H54 (cell line): Measurements from ENCODE around the gene C1QTNF3.
"Not testable (repeated sequence)": the region's sequence is repeated elsewhere in the genome, so short reads cannot be mapped to it uniquely, and the experiment has no call there.

Experiments used
- DNase-seq: peaks from one replicate; pipeline ENCODE4 v3.0.0; 2011; ENCODE audit warnings: low spot score, mixed read lengths; ENCODE audit not compliant: insufficient read length
- FAIRE-seq: peaks from 3 replicates; lab custom pipeline; 2011; peaks lifted over from hg19 to GRCh38; lab: Jason Lieb, UNC
- POLR2A ChIP-seq: IDR thresholded peaks from 2 replicates; pipeline ENCODE4 v1.6.1; 2011; ENCODE audit warnings: low read depth, mild to moderate bottlenecking, low read length

C1QTNF3 gene

GRCh38 chr5:34022121-34022705, 20.8 kb downstream of the C1QTNF3 start:
- DNase-seq = no peak

GRCh38 chr5:34021334-34021733, 21.7 kb downstream of the C1QTNF3 start:
- DNase-seq (no peak), FAIRE-seq (peak; percentile 33)
- no peak for TF ChIP-seq POLR2A

More at GRCh38 chr5:34022121-34022705, 20.8 kb downstream of the C1QTNF3 start:
- no peak for TF ChIP-seq POLR2A
- FAIRE-seq = peak; percentile 78

GRCh38 chr5:34020726-34021125, 22.3 kb downstream of the C1QTNF3 start:
- no peak for TF ChIP-seq POLR2A
- DNase-seq (no peak), FAIRE-seq (no peak)

GRCh38 chr5:34017254-34017653, 25.8 kb downstream of the C1QTNF3 start:
- FAIRE-seq = no peak
- no peak for DNase-seq
- no peak for TF ChIP-seq POLR2A

GRCh38 chr5:34016750-34017149, 26.3 kb downstream of the C1QTNF3 start:
- no peak for DNase-seq
- TF ChIP-seq POLR2A = no peak
- no peak for FAIRE-seq

GRCh38 chr5:34016222-34016621, 26.8 kb downstream of the C1QTNF3 start:
- no peak for DNase-seq
- FAIRE-seq = no peak
- TF ChIP-seq POLR2A = no peak

- FAIRE-seq (no peak), DNase-seq (no peak)
- no peak for TF ChIP-seq POLR2A
Measured at GRCh38 chr5:34015120-34015822, 27.7 kb downstream of the C1QTNF3 start.

GRCh38 chr5:34014626-34015025, 28.4 kb downstream of the C1QTNF3 start:
- no peak for TF ChIP-seq POLR2A
- DNase-seq (no peak), FAIRE-seq (no peak)

GRCh38 chr5:34013547-34013946, 29.5 kb downstream of the C1QTNF3 start:
- FAIRE-seq = no peak
- TF ChIP-seq POLR2A = no peak

GRCh38 chr5:34012791-34013190, 30.2 kb downstream of the C1QTNF3 start:
- no peak for FAIRE-seq

More at GRCh38 chr5:34013547-34013946, 29.5 kb downstream of the C1QTNF3 start:
- DNase-seq = no peak

GRCh38 chr5:34011536-34011935, 31.5 kb downstream of the C1QTNF3 start:
- FAIRE-seq = no peak
- no peak for DNase-seq
- no peak for TF ChIP-seq POLR2A

More at GRCh38 chr5:34012791-34013190, 30.2 kb downstream of the C1QTNF3 start:
- no peak for TF ChIP-seq POLR2A
- DNase-seq = no peak

GRCh38 chr5:34010146-34010545, 32.9 kb downstream of the C1QTNF3 start:
- not testable (repeated sequence) for FAIRE-seq, DNase-seq

GRCh38 chr5:34009610-34010009, 33.4 kb downstream of the C1QTNF3 start:
- DNase-seq = no peak
- no peak for FAIRE-seq
- no peak for TF ChIP-seq POLR2A

GRCh38 chr5:34008802-34009201, 34.2 kb downstream of the C1QTNF3 start:
- TF ChIP-seq POLR2A = no peak
- FAIRE-seq (peak; percentile 55), DNase-seq (no peak)
